Measurements from ENCODE around the gene KCNIP1. TPM values are rescaled to one million over a fixed set of nuclear protein-coding genes. Genes with fewer than 3 reads are reported as not detected.

KCNIP1 gene
- total RNA-seq, 1 experiment from 2014 or later, result not detected

DNA sequence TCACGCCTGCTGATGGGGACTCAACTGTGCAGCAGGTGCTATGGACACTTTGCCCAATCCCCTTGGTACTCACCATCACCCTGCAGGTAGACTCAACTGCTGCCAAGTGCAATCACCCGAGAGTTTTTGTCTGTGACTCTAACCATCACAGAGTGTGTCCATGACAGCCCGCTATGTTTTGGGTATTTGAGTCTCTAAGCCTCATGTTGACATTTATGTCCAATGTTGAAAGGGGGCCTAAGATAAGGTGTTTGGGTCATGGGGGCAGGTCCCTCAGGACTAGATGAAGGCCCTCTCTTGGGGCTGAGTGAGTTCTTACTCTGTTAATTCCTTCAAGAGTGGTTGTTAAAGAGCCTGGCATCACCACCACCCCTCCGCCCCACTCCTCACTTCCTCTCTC lies 235.6 kb downstream of the KCNIP1 start:
- H3K9me2 ChIP-seq (replicated peaks; ENCODE audit: low read length), result no peaks in the 10 kb centered on the region
- TF ChIP-seq CTCF (conservative IDR thresholded peaks at IDR 0.05; ENCODE audit: low read depth, low read length) (no peak), EZH2 (IDR thresholded peaks at IDR 0.05; ENCODE audit: low read length, unreplicated experiment) (no peak), EZH2phosphoT487 (IDR thresholded peaks at IDR 0.05; ENCODE audit: borderline replicate concordance, low read length) (no peak)
- H3K27me3 ChIP-seq (ENCODE audit: low read length), result no peaks in the 10 kb centered on the region
- no peaks in the 10 kb centered on the region for H3F3A ChIP-seq (ENCODE audit: low read length, unreplicated experiment)
- H3K9me3 ChIP-seq (ENCODE audit: low read length), result no peaks in the 10 kb centered on the region
- DNase-seq, result no peak
- no peak overlapping the region for H3K9ac ChIP-seq (ENCODE audit: low read length)
- intact Hi-C loops (cut with micrococcal nuclease), result no loop called here
- no peak overlapping the region for H3K4me2 ChIP-seq (ENCODE audit: low read length)
- H3K79me2 ChIP-seq (ENCODE audit: low read length), result no peaks in the 10 kb centered on the region
- H3K36me3 ChIP-seq (ENCODE audit: low read depth, low read length), result no peaks in the 10 kb centered on the region
- H4K20me1 ChIP-seq (ENCODE audit: low read length), result no peaks in the 10 kb centered on the region
- no TSS peak for BruUV-seq (replicated peaks)
- H2AFZ ChIP-seq (ENCODE audit: low read length), result no peak overlapping the region
- no peaks in the 10 kb centered on the region for H3K4me1 ChIP-seq (ENCODE audit: insufficient read depth, low read length)
- H3K4me3 ChIP-seq (ENCODE audit: low read length), result no peak overlapping the region
- ChIA-PET POLR2A (ENCODE audit: unreplicated experiment) (no interaction called here), CTCF (no interaction called here)
- H3K27ac ChIP-seq (ENCODE audit: low read length), result no peak overlapping the region
- ATAC-seq, result no peak

DNA sequence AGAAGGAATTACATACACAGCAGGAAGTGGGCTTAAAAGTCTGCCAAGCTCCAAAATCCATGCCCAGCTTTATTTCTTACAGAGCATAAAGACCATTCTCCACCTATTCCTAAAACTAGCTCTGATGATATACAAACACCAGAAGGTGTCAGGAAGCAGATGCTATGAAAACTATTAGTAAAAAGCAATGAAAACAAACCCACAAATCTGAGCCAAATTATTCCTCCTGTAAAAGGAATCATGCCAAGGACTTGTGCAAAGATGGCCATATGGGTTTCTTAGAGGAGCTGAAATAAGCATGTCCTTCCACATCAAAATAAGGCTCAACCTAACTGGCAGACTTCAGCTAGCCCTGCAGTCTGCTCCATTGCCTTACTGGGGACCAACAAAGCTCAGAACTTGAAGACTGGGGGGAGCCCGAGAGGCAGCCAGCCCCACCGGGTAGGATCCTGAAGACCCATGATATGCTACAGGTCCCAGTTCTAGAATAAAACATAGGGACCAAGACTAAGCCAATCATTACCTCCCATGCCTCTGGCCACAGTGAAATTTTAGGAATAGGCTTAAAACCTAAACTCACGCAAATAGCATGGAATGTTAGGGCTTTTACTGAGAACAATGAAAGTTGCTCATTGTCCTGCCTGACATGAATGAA lies 236.9 kb downstream of the KCNIP1 start:
- no peaks in the 10 kb centered on the region for H3K27me3 ChIP-seq (ENCODE audit: low read length)
- CTCF ChIA-PET, result no interaction called here
- no peaks in the 10 kb centered on the region for H3K36me3 ChIP-seq (ENCODE audit: low read depth, low read length)
- no peaks in the 10 kb centered on the region for H3K9me2 ChIP-seq (replicated peaks; ENCODE audit: low read length)
- H4K20me1 ChIP-seq (ENCODE audit: low read length), result no peaks in the 10 kb centered on the region
- POLR2A ChIA-PET (ENCODE audit: unreplicated experiment), result no interaction called here
- H3K9me3 ChIP-seq (ENCODE audit: low read length), result no peaks in the 10 kb centered on the region
- DNase-seq (no peak), ATAC-seq (no peak)
- no peaks in the 10 kb centered on the region for H3K79me2 ChIP-seq (ENCODE audit: low read length)
- no peak overlapping the region for H2AFZ ChIP-seq (ENCODE audit: low read length)
- no peak overlapping the region for H3K9ac ChIP-seq (ENCODE audit: low read length)
- H3K27ac ChIP-seq (ENCODE audit: low read length), result no peak overlapping the region
- intact Hi-C loops (cut with micrococcal nuclease), result loop anchor here (5.0 kb wide), 1 partner anchor 602 kb away; no protein-coding TSS in a partner anchor
- no peak overlapping the region for H3K4me2 ChIP-seq (ENCODE audit: low read length)
- no peak overlapping the region for H3K4me3 ChIP-seq (ENCODE audit: low read length)
- no peaks in the 10 kb centered on the region; the same call in 1 of the 2 replicates for H3K4me1 ChIP-seq (ENCODE audit: insufficient read depth, low read length)
- no TSS peak for BruUV-seq (replicated peaks)
- no peak for TF ChIP-seq EZH2phosphoT487 (IDR thresholded peaks at IDR 0.05; ENCODE audit: borderline replicate concordance, low read length)
- TF ChIP-seq CTCF (conservative IDR thresholded peaks at IDR 0.05; ENCODE audit: low read depth, low read length), result no peak
- no peak for TF ChIP-seq EZH2 (IDR thresholded peaks at IDR 0.05; ENCODE audit: low read length, unreplicated experiment)
- no peaks in the 10 kb centered on the region for H3F3A ChIP-seq (ENCODE audit: low read length, unreplicated experiment)

GRCh38 chr5:170741801-170742200 lies 238.0 kb downstream of the KCNIP1 start:
- no peak overlapping the region for H2AFZ ChIP-seq (ENCODE audit: low read length)
- no peak overlapping the region for H3K4me3 ChIP-seq (ENCODE audit: low read length)
- no peaks in the 10 kb centered on the region; the same call in 1 of the 2 replicates for H3K4me1 ChIP-seq (ENCODE audit: insufficient read depth, low read length)
- H3K79me2 ChIP-seq (ENCODE audit: low read length), result no peaks in the 10 kb centered on the region
- BruUV-seq (replicated peaks), result no TSS peak
- ChIA-PET POLR2A (ENCODE audit: unreplicated experiment) (no interaction called here), CTCF (no interaction called here)
- no peaks in the 10 kb centered on the region for H4K20me1 ChIP-seq (ENCODE audit: low read length)
- intact Hi-C loops (cut with micrococcal nuclease), result loop anchor here (5.0 kb wide), 1 partner anchor 600 kb away; no protein-coding TSS in a partner anchor
- TF ChIP-seq EZH2phosphoT487 (IDR thresholded peaks at IDR 0.05; ENCODE audit: borderline replicate concordance, low read length) (no peak), EZH2 (IDR thresholded peaks at IDR 0.05; ENCODE audit: low read length, unreplicated experiment) (no peak), CTCF (conservative IDR thresholded peaks at IDR 0.05; ENCODE audit: low read depth, low read length) (no peak)
- no peak for ATAC-seq
- DNase-seq, result no peak
- no peaks in the 10 kb centered on the region for H3K36me3 ChIP-seq (ENCODE audit: low read depth, low read length)
- no peaks in the 10 kb centered on the region for H3K27me3 ChIP-seq (ENCODE audit: low read length)
- no peak overlapping the region for H3K27ac ChIP-seq (ENCODE audit: low read length)
- no peaks in the 10 kb centered on the region for H3K9me2 ChIP-seq (replicated peaks; ENCODE audit: low read length)
- no peaks in the 10 kb centered on the region for H3K9me3 ChIP-seq (ENCODE audit: low read length)
- H3F3A ChIP-seq (ENCODE audit: low read length, unreplicated experiment), result no peaks in the 10 kb centered on the region
- no peak overlapping the region for H3K9ac ChIP-seq (ENCODE audit: low read length)
- no peak overlapping the region for H3K4me2 ChIP-seq (ENCODE audit: low read length)

All from PC-3 (cell line).